ENCODE measurements around the gene MARCHF10. TPM values are rescaled to one million over a fixed set of nuclear protein-coding genes. Genes with fewer than 3 reads are reported as not detected.

The MARCHF10 gene
- total and polyA plus RNA-seq, 3 donors from 2014 or later, result 61.5 to 266 (median 118) TPM

DNA sequence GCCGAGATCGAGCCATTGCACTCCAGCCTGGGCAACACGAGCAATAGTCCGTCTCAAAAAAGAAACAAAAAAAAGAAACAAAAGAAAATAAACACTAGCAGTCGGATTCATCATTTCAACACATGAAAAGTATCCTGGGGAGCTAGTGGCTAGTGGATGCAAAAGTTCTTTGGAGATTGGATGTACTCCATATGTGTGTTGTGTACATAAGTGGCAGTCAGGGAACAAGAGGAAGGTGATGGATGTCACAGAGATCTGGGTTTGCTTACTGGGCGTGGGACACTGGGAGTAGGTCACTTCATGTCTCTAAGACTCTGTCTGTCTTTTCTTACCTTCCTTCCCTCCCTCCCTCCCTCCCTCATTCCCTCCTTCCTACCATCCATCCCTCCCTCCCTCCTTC, 145.3 kb downstream of the MARCHF10 start:
- Histone ChIP-seq H3K9me3 (no peaks in the 10 kb centered on the region), H3K4me1 (peaks cover 9% of the 10 kb centered on the region), H3K36me3 (ENCODE audit: low read depth, missing control alignments) (no peaks in the 10 kb centered on the region), H3K4me3 (no peak overlapping the region), H3K27ac (no peak overlapping the region), H3K27me3 (no peaks in the 10 kb centered on the region)
- no peak for TF ChIP-seq POLR2A (IDR thresholded peaks at IDR 0.05)
- TF ChIP-seq, protein P1, sequence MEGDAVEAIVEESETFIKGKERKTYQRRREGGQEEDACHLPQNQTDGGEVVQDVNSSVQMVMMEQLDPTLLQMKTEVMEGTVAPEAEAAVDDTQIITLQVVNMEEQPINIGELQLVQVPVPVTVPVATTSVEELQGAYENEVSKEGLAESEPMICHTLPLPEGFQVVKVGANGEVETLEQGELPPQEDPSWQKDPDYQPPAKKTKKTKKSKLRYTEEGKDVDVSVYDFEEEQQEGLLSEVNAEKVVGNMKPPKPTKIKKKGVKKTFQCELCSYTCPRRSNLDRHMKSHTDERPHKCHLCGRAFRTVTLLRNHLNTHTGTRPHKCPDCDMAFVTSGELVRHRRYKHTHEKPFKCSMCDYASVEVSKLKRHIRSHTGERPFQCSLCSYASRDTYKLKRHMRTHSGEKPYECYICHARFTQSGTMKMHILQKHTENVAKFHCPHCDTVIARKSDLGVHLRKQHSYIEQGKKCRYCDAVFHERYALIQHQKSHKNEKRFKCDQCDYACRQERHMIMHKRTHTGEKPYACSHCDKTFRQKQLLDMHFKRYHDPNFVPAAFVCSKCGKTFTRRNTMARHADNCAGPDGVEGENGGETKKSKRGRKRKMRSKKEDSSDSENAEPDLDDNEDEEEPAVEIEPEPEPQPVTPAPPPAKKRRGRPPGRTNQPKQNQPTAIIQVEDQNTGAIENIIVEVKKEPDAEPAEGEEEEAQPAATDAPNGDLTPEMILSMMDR (IDR thresholded peaks at IDR 0.05), result no peak
- intact Hi-C loops (cut with DNase I; ENCODE audit: low total_unique reads), result no loop called here
- no peak for DNase-seq
- 86 to 94% methylated on average over 6 of the region's 6 CpGs for WGBS, 2 donors

DNA sequence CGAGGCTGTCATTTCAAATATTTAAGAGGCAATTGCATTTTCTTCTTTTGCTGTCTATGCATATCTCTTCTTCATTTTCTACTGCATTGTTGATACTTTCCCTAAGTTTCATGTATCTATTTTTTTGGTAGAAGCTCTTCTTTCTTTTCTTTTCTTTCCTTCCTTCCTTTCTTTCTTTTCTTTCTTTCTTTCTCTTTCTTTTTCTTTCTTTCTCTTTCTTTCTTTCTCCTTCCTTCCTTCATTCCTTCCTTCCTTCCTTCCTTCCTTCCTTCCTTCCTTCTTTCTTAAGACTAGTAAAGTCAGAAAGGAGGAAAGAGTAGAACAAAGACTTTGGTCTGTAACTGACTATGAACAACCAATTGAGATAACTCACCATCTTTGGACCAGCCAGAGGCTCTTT, 146.8 kb downstream of the MARCHF10 start:
- H3K36me3 ChIP-seq (ENCODE audit: low read depth, missing control alignments), result no peaks in the 10 kb centered on the region
- no peak overlapping the region for H3K27ac ChIP-seq
- no peak for DNase-seq
- H3K4me3 ChIP-seq, result no peak overlapping the region
- H3K27me3 ChIP-seq, result no peaks in the 10 kb centered on the region
- 98 to 100% methylated on average over 1 of the region's 1 CpG for WGBS, 2 donors
- peaks cover 19% of the 10 kb centered on the region for H3K4me1 ChIP-seq
- H3K9me3 ChIP-seq, result no peaks in the 10 kb centered on the region
- TF ChIP-seq, protein P1 (IDR thresholded peaks at IDR 0.05), result no peak
- TF ChIP-seq POLR2A (IDR thresholded peaks at IDR 0.05), result no peak
- intact Hi-C loops (cut with DNase I; ENCODE audit: low total_unique reads), result no loop called here

DNA sequence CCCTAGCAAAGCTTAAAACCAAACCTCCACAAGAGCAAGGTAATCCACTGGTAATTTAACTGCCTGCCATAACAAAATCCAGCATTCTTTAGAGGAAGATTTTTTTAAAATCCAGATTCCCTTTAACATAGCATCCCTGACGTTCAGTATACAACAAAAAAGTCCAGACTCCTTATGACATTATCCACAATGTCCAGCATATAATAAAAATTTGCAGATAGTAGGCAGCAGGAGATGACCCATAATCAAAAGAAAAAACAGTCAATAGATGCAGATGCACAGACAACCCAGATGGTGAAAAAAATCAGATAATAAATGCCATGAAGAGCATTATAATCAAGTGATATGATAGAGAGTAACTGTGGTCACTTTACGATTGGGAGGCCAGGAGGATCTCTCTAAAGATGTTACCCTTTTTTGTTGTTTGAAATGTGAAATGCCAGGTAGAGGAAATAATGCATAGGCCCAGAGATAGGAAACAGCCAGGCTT, 147.4 kb downstream of the MARCHF10 start:
- Histone ChIP-seq H3K36me3 (ENCODE audit: low read depth, missing control alignments) (no peaks in the 10 kb centered on the region), H3K4me1 (peaks cover 25% of the 10 kb centered on the region), H3K27ac (no peak overlapping the region), H3K9me3 (no peaks in the 10 kb centered on the region), H3K4me3 (no peak overlapping the region), H3K27me3 (no peaks in the 10 kb centered on the region)
- 94 to 98% methylated on average over 2 of the region's 2 CpGs for WGBS, 2 donors
- intact Hi-C loops (cut with DNase I; ENCODE audit: low total_unique reads), result no loop called here
- DNase-seq, result no peak
- no peak for TF ChIP-seq POLR2A (IDR thresholded peaks at IDR 0.05)
- TF ChIP-seq, protein P1 (IDR thresholded peaks at IDR 0.05), result no peak

DNA sequence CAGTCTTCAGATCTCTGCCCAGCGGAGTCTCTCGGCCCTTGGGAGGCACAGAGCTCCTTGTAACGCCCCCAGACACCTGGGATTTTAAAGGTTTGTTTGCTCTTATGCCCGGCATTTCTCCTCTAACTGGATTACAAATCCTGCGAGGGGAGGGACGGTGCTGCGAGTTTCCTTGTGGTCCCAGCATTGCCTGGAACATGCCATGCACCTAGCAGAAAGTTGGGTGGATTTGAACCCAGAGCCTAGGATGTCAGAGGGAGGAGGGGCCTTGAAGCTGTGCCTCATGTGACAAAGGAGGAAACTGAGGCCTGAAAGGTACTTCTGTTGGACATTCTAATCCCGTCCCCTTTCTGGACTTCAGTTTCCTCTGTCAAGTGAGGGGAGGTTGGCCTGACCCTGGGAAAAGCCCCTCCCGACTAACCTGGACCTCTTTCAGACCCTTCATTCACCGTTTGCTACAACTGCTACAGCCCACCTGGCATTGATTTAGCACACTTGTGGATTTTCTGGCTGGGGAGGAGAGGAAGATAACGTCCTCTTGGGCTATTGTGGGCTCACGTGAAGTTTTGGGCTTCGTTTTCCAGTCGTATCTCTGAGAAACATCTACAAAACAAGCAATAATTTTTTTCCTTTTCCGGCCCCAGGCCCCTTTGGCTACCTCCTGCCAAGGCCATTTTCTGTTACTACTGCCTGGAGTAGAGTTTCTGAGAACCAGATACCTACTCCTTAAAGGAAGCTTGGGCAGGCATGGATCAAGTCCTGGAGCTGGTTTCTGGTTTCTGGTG, 149.8 kb downstream of the MARCHF10 start:
- Histone ChIP-seq H3K9me3 (no peaks in the 10 kb centered on the region), H3K36me3 (ENCODE audit: low read depth, missing control alignments) (no peaks in the 10 kb centered on the region), H3K27ac (no peak overlapping the region), H3K4me1 (peaks cover 40% of the 10 kb centered on the region), H3K4me3 (no peak overlapping the region), H3K27me3 (no peaks in the 10 kb centered on the region)
- intact Hi-C loops (cut with DNase I; ENCODE audit: low total_unique reads), result no loop called here
- WGBS, 2 donors, result 42 to 48% methylated on average over 14 to 15 of the region's 15 CpGs
- DNase-seq, result no peak
- no peak for TF ChIP-seq POLR2A (IDR thresholded peaks at IDR 0.05)
- TF ChIP-seq, protein P1 (IDR thresholded peaks at IDR 0.05), result no peak

DNA sequence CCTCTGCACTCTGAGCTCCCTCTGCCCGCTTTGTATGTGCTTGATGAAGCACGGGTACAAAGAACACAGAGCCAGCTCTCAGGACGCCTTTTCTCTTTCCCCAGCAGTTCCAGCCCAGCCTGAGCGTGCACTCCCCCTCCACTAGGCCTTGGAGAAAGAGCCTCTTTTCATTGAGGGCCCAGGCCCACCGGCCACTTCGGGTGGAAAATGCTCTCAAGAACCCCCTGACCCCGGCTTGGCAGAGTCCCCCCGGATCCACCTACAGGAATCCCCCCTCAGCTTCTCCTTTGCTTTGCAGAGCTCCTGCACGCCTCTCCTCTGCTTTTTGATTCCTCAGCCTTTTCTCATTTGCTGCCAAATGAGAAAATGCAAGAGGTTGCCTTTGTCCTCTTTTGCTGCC, 150.4 kb downstream of the MARCHF10 start:
- no peak for DNase-seq
- no peak overlapping the region for H3K4me3 ChIP-seq
- H3K9me3 ChIP-seq, result no peaks in the 10 kb centered on the region
- H3K4me1 ChIP-seq, result peaks cover 45% of the 10 kb centered on the region
- H3K27ac ChIP-seq, result no peak overlapping the region
- intact Hi-C loops (cut with DNase I; ENCODE audit: low total_unique reads), result no loop called here
- TF ChIP-seq, protein P1 (IDR thresholded peaks at IDR 0.05), result no peak
- no peak for TF ChIP-seq POLR2A (IDR thresholded peaks at IDR 0.05)
- H3K36me3 ChIP-seq (ENCODE audit: low read depth, missing control alignments), result no peaks in the 10 kb centered on the region
- H3K27me3 ChIP-seq, result no peaks in the 10 kb centered on the region
- 36 to 42% methylated on average over 9 of the region's 9 CpGs for WGBS, 2 donors

Data from testis (tissue), 3 donors.